HG03060 (cell line): ENCODE results near the gene CCNY.
A peak's percentile ranks its signal among the peaks of the same experiment; 100 is the strongest.

Source experiments
- ATAC-seq: cut with Tn5 transposase; IDR thresholded peaks from one replicate; pipeline ENCODE4 v1.9.1; 2021; ENCODE audit warnings: low read depth, moderate number of reproducible peaks; ENCODE audit not compliant: unreplicated experiment

Gene CCNY

GRCh38 chr10:35331894-35332640 is 4.2 kb upstream of the CCNY start:
- ATAC-seq: no peak

- no peak for ATAC-seq
Observed at GRCh38 chr10:35334297-35334696, 2.0 kb upstream of the CCNY start.

GRCh38 chr10:35335133-35336083 is 901 bp upstream of the CCNY start:
- ATAC-seq: no peak

GRCh38 chr10:35336921-35337823 is 863 bp downstream of the CCNY start:
- ATAC-seq: no peak

- peak; percentile 77 for ATAC-seq
Observed at GRCh38 chr10:35339942-35340341, 3.6 kb downstream of the CCNY start.

GRCh38 chr10:35340975-35341374 is 4.7 kb downstream of the CCNY start:
- ATAC-seq: no peak

GRCh38 chr10:35341521-35341920 is 5.2 kb downstream of the CCNY start:
- peak; percentile 57 for ATAC-seq

GRCh38 chr10:35342183-35342753 is 6.0 kb downstream of the CCNY start:
- no peak for ATAC-seq

GRCh38 chr10:35343739-35344138 is 7.4 kb downstream of the CCNY start:
- no peak for ATAC-seq

- no peak for ATAC-seq
Observed at GRCh38 chr10:35345383-35345742, 9.1 kb downstream of the CCNY start.

- no peak for ATAC-seq
Observed at GRCh38 chr10:35346248-35346647, 9.9 kb downstream of the CCNY start.

GRCh38 chr10:35347121-35347562 is 10.8 kb downstream of the CCNY start:
- ATAC-seq: no peak

- ATAC-seq: no peak
Observed at GRCh38 chr10:35347899-35348608, 11.7 kb downstream of the CCNY start.

- no peak for ATAC-seq
Observed at GRCh38 chr10:35348609-35349388, 12.5 kb downstream of the CCNY start.

GRCh38 chr10:35349389-35349915 is 13.1 kb downstream of the CCNY start:
- ATAC-seq: no peak

- ATAC-seq: no peak
Observed at GRCh38 chr10:35351021-35351420, 14.7 kb downstream of the CCNY start.

- no peak for ATAC-seq
Observed at GRCh38 chr10:35352097-35352496, 15.8 kb downstream of the CCNY start.

GRCh38 chr10:35352512-35352911 is 16.2 kb downstream of the CCNY start:
- no peak for ATAC-seq

- ATAC-seq: no peak
Observed at GRCh38 chr10:35353395-35353794, 17.1 kb downstream of the CCNY start.
